Hematopoietic multipotent progenitor cell (in vitro differentiated cells): ENCODE results near the gene CBX6. TPM values are rescaled to one million over a fixed set of nuclear protein-coding genes. Genes with fewer than 3 reads are reported as not detected.
A peak's percentile ranks its signal among the peaks of the same experiment; 100 is the strongest.

Experiments used
- DNase-seq, 3 donors: peaks; one replicate each; pipeline ENCODE4 v3.0.0-alpha.2; 2011 to 2015; ENCODE audit warnings: low read depth in 2 of 3, low spot score in 2 of 3
- total RNA-seq: library from RNA; depleted of rRNA; stranded (reverse); fragments of >200 nt; gene quantifications from one replicate; pipeline ENCODE4 v1.2.3, GENCODE V29; 2012

The CBX6 gene
- total RNA-seq, 1 donor: 15.6 TPM

DNA sequence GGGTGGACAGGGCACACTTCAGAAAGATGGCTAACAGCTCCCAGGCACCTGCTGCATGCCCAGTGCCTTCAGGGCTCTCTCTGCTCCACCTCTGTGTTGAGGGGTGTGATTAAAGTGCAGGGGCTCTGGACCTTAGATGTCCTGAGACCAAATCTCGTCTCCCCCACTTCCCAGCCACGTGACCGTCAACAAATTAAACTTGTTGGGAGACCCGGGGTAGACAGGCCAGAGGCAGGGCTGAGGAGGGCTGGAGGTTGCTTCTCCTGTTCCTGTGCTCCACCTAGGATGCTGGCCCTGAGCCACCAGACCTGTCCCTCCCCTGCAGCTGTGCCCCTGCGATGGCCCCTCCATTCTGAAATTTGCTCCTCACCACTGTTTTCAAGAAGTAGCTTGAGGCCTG is 45.2 kb downstream of the CBX6 start:
- DNase-seq: no peak

DNA sequence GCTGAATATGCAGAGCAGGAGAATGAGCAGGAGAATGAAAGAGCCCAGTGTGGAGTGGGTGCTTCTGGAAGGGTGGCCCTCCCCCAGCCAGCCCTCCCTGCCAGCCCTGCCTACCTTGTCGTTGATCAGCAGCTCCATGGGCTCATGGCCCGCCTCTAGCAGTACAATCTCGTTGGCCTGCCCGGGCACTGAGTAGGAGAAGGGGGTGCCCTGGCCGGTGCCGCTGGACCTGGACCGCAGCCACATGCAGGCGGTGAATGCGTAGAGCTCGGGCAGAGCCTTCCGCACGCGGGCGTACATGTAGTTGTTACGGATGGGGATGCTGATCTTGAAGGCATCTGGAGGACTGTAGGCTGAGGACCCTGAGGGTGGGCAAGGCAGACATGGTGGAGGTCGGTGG is 45.6 kb downstream of the CBX6 start:
- no peak for DNase-seq

DNA sequence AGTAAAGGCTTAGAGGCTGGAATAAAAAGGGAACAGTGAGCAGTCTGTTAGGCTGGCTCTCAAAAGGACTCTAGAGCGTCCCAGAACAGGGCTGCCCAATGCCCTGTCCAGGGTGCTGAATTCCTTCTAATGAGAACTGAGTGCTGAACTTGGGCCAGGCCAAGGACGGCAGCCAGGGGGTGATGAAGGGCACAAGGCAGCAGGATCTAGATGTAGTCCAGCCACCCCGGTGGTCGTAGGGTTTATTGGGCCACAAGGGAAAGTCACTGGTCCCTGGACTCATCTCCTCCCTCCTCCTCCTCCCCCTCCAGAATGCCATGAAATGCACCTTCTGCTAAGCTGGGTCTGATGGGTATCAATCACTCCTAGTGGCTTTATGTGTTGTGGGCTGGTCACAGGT is 47.4 kb downstream of the CBX6 start:
- DNase-seq: peak in 2 of 3 donors; percentile 83 to 95

DNA sequence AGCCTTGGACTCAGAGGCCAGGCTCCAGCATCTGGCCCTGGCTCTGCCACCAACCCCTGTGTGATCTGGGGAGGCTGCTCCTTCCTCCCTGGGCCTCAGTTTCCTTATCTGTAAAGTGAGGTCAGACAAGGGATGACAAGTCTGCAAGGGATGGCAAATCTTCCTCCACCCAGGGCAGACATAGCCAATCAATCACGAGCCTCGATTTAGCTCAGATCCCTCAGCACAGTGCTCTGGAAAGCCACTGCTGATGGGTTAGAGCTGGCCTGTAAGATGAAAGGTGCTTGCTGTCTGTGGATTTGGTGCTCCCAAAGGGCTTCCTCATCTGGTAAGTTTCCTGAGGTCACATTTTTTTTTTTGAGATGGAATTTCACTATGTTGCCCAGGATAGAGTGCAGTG is 48.4 kb downstream of the CBX6 start:
- DNase-seq: no peak

DNA sequence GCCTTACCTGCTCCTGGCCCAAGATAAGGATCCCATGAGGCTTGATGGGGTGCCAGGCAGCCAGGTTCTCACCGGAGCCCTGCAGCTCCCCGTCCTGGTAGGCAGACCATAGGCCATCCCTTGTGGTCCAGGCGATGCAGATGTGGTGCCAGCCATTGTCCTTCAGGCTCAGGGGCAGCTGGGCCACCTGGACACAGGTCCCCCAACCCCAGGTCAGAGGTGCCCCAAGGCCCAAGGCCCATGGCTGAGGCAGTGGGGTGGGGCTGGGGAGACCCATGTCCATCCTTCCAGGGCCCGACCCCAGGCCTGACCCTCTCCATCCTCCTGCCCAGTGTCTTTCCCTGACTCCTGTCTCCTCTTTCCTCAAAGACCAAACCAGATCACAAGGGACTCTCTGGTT is 48.9 kb downstream of the CBX6 start:
- DNase-seq: no peak

DNA sequence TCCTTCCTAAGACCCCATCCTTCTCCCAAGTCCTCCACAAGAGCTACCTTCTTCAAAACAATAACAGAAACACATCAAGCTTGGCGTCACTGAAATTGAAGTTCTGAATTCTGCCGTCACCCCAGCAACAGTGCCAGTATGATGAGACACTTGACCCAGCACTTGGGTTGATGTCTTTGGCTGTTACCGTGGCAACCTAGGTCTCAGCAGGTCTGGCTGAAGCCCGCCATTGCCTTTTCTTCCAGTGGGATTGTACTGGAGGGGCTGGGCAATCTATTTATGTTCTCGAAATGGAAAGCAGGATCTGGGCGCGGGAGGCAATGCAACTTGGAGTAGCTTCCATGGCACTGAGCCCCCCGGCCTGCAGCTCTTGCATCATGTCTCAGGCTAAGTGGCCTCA is 52.0 kb downstream of the CBX6 start:
- no peak for DNase-seq

DNA sequence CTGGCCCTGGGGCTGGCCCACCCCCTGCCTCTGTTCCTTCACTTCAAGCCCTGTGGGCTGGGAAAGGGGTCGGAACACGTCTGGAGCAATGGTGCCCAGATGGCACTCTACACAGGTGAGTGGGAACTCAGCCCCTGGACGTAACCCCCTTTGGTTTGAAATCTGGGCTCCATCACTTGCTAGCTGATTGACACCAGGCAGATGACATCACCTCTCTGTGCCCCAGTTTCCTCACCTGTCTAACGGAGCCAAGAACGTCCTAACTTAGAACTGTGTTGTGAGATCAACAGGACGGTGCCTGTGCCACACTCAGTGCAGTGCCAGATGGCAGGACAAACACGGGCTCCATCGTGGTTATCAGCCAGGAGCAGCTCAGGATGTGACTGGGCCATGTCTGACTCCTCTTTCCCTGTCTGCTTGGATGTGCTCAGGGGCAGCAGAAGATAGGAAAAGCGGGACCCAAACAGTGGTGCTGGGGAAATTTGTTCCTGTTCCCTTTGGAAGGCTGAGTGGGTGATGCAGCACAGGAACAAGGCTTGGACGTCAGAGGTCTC is 52.6 kb downstream of the CBX6 start:
- DNase-seq: no peak

DNA sequence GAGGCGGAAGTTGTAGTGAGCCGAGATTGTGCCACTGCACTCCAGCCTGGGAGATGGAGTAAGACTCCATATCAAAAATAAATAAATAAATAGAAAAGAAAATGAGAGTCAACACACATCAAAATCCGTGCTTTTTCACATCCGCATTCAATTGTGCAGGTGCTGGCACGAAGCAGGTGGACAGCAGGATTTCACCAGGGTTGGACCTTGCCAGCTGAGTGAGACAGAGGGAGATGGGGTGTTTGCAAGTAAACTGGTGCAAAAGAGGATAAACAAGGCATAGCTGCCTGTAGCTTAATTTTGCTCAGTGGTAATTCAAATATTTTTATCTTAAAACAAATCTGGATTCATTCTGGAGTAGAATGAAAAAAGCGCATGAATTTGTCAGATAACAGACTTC is 54.8 kb downstream of the CBX6 start:
- no peak for DNase-seq

DNA sequence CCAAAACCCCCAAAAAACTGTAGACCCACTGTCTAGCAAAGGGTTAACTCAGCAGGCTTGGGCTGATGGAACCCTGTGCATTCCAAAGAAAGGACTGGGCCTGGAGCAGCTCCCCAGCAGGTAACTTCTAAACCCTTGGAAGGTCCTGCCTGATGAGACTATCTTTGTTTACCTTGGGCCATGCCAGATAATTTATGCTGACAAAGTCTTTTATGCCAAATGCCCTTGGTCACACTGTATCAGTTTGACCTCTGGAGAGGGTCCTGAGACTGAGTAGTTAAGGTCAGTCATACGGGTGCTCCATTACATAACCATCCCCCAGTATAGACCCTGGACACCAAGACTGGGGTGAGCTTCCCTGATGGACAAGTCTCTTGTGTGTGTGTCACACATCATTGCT is 56.2 kb downstream of the CBX6 start:
- DNase-seq: no peak

Other genes starting within 250 kb of the CBX6 start
- 1.3 TPM for gene FAM227A, start 215.8 kb downstream of the CBX6 start, total RNA-seq
- 4.6 TPM for gene CBY1, start 215.6 kb downstream of the CBX6 start, total RNA-seq
- 35.0 TPM for gene TOMM22, start 190.3 kb downstream of the CBX6 start, total RNA-seq
- gene JOSD1, start 171.3 kb downstream of the CBX6 start, total RNA-seq: 65.7 TPM
- gene GTPBP1, start 166.3 kb downstream of the CBX6 start, total RNA-seq: 91.8 TPM
- 256 TPM for gene SUN2, start 116.2 kb downstream of the CBX6 start, total RNA-seq
- 14.8 TPM for gene DNAL4, start 78.1 kb downstream of the CBX6 start, total RNA-seq
- 0.27 TPM for gene NPTXR, start 28.2 kb downstream of the CBX6 start, total RNA-seq
- gene APOBEC3A, start 85.4 kb upstream of the CBX6 start, total RNA-seq: 1.9 TPM
- 1.6 TPM for gene APOBEC3B, start 110.1 kb upstream of the CBX6 start, total RNA-seq
- 12.9 TPM for gene APOBEC3C, start 142.0 kb upstream of the CBX6 start, total RNA-seq
- gene APOBEC3D, start 148.9 kb upstream of the CBX6 start, total RNA-seq: 7.3 TPM
- 8.9 TPM for gene APOBEC3F, start 168.6 kb upstream of the CBX6 start, total RNA-seq
- gene APOBEC3G, start 205.1 kb upstream of the CBX6 start, total RNA-seq: 38.8 TPM
- gene APOBEC3H, start 225.0 kb upstream of the CBX6 start, total RNA-seq: 0.27 TPM